ENCODE measurements around the gene FGF10. TPM values are rescaled to one million over a fixed set of nuclear protein-coding genes. Genes with fewer than 3 reads are reported as not detected.

Gene FGF10
- total RNA-seq, 4 donors from 2014 or later, result 0.77 to 11.5 (median 8.4) TPM

- TF ChIP-seq CTCF (IDR thresholded peaks at IDR 0.05), result no peak
- TF ChIP-seq POLR2A (IDR thresholded peaks at IDR 0.05), result no peak
- DNase-seq, result peak; percentile 17 to 70
- no peaks in the 10 kb centered on the region for H3K36me3 ChIP-seq
- no peaks in the 10 kb centered on the region for H3K4me1 ChIP-seq
- H3K27me3 ChIP-seq, result peaks cover 0 to 3% of the 10 kb centered on the region in 2 donors
- H3K27ac ChIP-seq, result no peak overlapping the region
- intact Hi-C loops (cut with DNase I; ENCODE audit: low total_unique reads), result no loop called here
- H3K4me3 ChIP-seq, result no peak overlapping the region
- no peaks in the 10 kb centered on the region for H3K9me3 ChIP-seq
Measured at GRCh38 chr5:44266882-44267576, 122.2 kb downstream of the FGF10 start.

- H3K27me3 ChIP-seq, result no peaks in the 10 kb centered on the region
- no peak for DNase-seq
- TF ChIP-seq POLR2A (IDR thresholded peaks at IDR 0.05) (no peak), CTCF (IDR thresholded peaks at IDR 0.05) (no peak)
- H3K4me1 ChIP-seq, result no peaks in the 10 kb centered on the region
- no peaks in the 10 kb centered on the region for H3K36me3 ChIP-seq
- H3K9me3 ChIP-seq, result no peaks in the 10 kb centered on the region
- intact Hi-C loops (cut with DNase I; ENCODE audit: low total_unique reads), result no loop called here
- no peak overlapping the region for H3K4me3 ChIP-seq
- H3K27ac ChIP-seq, result no peak overlapping the region
Measured at GRCh38 chr5:44265713-44266112, 123.5 kb downstream of the FGF10 start.

- H3K27ac ChIP-seq, result no peak overlapping the region
- DNase-seq, result no peak
- TF ChIP-seq CTCF (IDR thresholded peaks at IDR 0.05), result no peak
- no peak for TF ChIP-seq POLR2A (IDR thresholded peaks at IDR 0.05)
- H3K27me3 ChIP-seq, result no peaks in the 10 kb centered on the region
- intact Hi-C loops (cut with DNase I; ENCODE audit: low total_unique reads), result no loop called here
- no peaks in the 10 kb centered on the region for H3K36me3 ChIP-seq
- no peak overlapping the region for H3K4me3 ChIP-seq
- H3K9me3 ChIP-seq, result no peaks in the 10 kb centered on the region
- no peaks in the 10 kb centered on the region for H3K4me1 ChIP-seq
Measured at GRCh38 chr5:44260793-44261192, 128.4 kb downstream of the FGF10 start.

GRCh38 chr5:44257653-44258365 is 131.4 kb downstream of the FGF10 start:
- no peaks in the 10 kb centered on the region for H3K4me1 ChIP-seq
- peak overlapping the region in 1 of 2 donors; percentile 33 for H3K27ac ChIP-seq
- no peak overlapping the region for H3K4me3 ChIP-seq
- no peaks in the 10 kb centered on the region for H3K36me3 ChIP-seq
- TF ChIP-seq POLR2A (IDR thresholded peaks at IDR 0.05), result no peak
- no peak for TF ChIP-seq CTCF (IDR thresholded peaks at IDR 0.05)
- H3K9me3 ChIP-seq, result no peaks in the 10 kb centered on the region
- no peak for DNase-seq
- H3K27me3 ChIP-seq, result no peaks in the 10 kb centered on the region
- intact Hi-C loops (cut with DNase I; ENCODE audit: low total_unique reads), result no loop called here

- Histone ChIP-seq H3K9me3 (no peaks in the 10 kb centered on the region), H3K27ac (peak overlapping the region in 1 of 2 donors; percentile 33), H3K4me3 (no peak overlapping the region), H3K27me3 (no peaks in the 10 kb centered on the region), H3K36me3 (no peaks in the 10 kb centered on the region), H3K4me1 (no peaks in the 10 kb centered on the region)
- intact Hi-C loops (cut with DNase I; ENCODE audit: low total_unique reads), result no loop called here
- DNase-seq, result no peak
- no peak for TF ChIP-seq CTCF (IDR thresholded peaks at IDR 0.05)
- no peak for TF ChIP-seq POLR2A (IDR thresholded peaks at IDR 0.05)
Measured at GRCh38 chr5:44257221-44257620, 132.0 kb downstream of the FGF10 start.

All from uterus (tissue), 4 donors.